ENCODE results near the gene TDRKH.
"Not testable (repeated sequence)": the region's sequence is repeated elsewhere in the genome, so short reads cannot be mapped to it uniquely, and the experiment has no call there.

The TDRKH gene

DNA sequence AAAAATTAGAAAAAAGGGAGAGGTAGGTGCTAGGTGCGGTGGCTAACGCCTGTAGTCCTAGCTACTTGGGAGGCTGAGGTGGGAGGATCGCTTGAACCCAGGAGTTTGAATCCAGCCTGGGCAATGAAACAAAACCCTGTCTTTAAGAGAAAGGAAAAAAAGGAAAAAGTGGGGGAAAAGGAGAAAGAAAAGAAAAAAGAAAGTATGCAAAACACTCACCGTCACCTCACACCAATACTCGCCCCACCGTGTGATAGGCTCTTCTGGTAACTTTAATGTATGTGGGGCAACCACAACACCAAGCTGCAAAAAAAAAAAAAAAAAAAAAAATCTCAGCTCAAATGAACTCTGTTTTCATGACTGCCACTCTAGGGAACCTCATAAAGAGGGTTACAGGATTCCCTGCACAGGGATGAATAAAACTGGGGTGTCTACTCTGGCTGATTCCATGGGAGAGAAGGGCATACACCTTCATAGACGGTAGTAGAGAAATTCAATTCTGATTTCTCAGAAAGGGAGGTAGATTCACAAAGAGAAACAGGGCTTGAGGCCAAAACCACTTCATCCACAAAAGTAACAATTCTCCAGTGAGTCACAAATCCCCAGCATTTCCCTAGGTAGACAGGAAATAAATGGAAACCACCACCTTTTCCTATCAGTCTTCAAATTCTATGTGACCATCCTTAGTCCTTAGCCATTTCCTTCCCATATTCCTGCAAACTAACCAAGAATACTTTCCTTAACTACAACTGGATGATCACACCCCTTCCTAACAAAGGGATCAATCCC lies 29.5 kb downstream of the TDRKH start:
- no peak overlapping the region for H3K9ac ChIP-seq (ENCODE audit: low read length)
- no peak overlapping the region for H3K4me3 ChIP-seq (ENCODE audit: low read depth, low read length)
- peaks cover 48% of the 10 kb centered on the region for H3K36me3 ChIP-seq (ENCODE audit: control insufficient read depth, insufficient read depth, low read length)
- H3K27ac ChIP-seq (ENCODE audit: low read depth, low read length), result no peak overlapping the region
- no peaks in the 10 kb centered on the region for H3K27me3 ChIP-seq (ENCODE audit: control insufficient read depth, insufficient read depth, low read length)
- no peaks in the 10 kb centered on the region for H3K9me3 ChIP-seq (ENCODE audit: control insufficient read depth, insufficient read depth, low read depth, low read length)
- H3K4me1 ChIP-seq (ENCODE audit: control insufficient read depth, insufficient read depth, low read length), result peaks cover 6% of the 10 kb centered on the region; the same call in 1 of the 2 replicates

DNA sequence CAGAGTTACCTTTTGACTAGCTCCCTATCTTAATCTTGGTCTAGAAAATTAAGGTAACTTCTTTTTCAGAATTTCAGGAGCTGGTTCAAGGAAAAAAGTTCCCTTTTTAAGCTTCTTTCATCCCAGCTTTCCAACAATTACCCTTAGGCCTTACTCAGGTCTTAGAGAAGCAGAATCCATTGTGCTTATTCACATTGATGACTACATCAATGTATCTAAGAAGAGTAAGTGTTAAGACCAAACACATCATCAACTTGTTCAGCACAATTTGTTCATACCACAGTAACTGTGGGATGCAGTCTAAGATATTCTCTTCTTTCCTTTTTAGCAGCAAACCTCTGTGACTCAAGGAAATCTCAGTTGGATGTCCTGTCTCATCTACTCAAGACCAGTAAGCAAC lies 31.1 kb downstream of the TDRKH start:
- Histone ChIP-seq H3K4me1 (ENCODE audit: control insufficient read depth, insufficient read depth, low read length) (peaks cover 6% of the 10 kb centered on the region; the same call in 1 of the 2 replicates), H3K9me3 (ENCODE audit: control insufficient read depth, insufficient read depth, low read depth, low read length) (no peaks in the 10 kb centered on the region), H3K4me3 (ENCODE audit: low read depth, low read length) (no peak overlapping the region), H3K27me3 (ENCODE audit: control insufficient read depth, insufficient read depth, low read length) (no peaks in the 10 kb centered on the region), H3K36me3 (ENCODE audit: control insufficient read depth, insufficient read depth, low read length) (peaks cover 51% of the 10 kb centered on the region), H3K9ac (ENCODE audit: low read length) (no peak overlapping the region), H3K27ac (ENCODE audit: low read depth, low read length) (no peak overlapping the region)

DNA sequence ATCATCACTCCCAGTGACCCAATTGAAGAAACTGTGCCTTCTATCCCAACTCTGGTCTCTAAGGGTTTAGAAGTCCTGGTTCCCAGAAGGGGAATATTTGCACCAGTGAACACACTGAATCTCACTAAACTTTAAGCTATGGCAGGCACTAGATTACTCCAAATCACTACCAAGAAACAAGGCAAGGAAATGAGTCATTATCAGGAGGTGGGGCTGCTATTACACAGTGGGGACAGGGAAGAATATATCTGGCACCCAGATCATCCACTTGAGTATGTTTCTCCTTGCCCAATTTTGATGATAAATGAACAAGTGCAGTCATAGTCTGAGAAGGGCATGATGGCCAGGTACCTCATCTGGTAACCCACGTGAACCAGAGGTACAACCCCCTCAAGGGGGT lies 34.0 kb downstream of the TDRKH start:
- Histone ChIP-seq H3K27ac (ENCODE audit: low read depth, low read length) (no peak overlapping the region), H3K9ac (ENCODE audit: low read length) (no peak overlapping the region), H3K27me3 (ENCODE audit: control insufficient read depth, insufficient read depth, low read length) (no peaks in the 10 kb centered on the region), H3K36me3 (ENCODE audit: control insufficient read depth, insufficient read depth, low read length) (peaks cover 42% of the 10 kb centered on the region), H3K9me3 (ENCODE audit: control insufficient read depth, insufficient read depth, low read depth, low read length) (no peaks in the 10 kb centered on the region), H3K4me1 (ENCODE audit: control insufficient read depth, insufficient read depth, low read length) (no peaks in the 10 kb centered on the region), H3K4me3 (ENCODE audit: low read depth, low read length) (no peak overlapping the region)

DNA sequence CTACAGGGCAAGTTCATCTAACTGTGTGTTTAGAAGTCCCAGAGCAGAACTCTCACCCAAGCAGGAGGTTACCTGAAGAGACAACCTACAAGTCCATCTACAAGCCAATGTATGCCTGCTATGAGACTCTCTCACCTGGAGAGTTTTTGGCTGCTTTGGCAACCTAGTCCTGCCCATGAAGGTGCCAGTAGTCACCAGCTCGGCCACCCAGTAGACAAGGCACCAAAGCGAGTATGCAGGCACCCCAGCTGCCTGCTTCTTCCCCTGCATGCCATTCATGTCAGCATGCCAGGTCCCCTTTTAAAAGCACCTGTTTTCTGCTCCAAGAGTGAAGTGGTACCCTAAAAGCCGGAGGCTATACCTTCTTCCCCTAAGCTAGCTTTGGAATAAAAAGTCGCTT lies 48.8 kb downstream of the TDRKH start:
- H3K27me3 ChIP-seq (ENCODE audit: control insufficient read depth, insufficient read depth, low read length), result no peaks in the 10 kb centered on the region; the same call in 1 of the 2 replicates
- no peaks in the 10 kb centered on the region for H3K4me1 ChIP-seq (ENCODE audit: control insufficient read depth, insufficient read depth, low read length)
- H3K36me3 ChIP-seq (ENCODE audit: control insufficient read depth, insufficient read depth, low read length), result no peaks in the 10 kb centered on the region
- no peak overlapping the region for H3K27ac ChIP-seq (ENCODE audit: low read depth, low read length)
- H3K9me3 ChIP-seq (ENCODE audit: control insufficient read depth, insufficient read depth, low read depth, low read length), result peaks cover 16% of the 10 kb centered on the region
- H3K9ac ChIP-seq (ENCODE audit: low read length), result no peak overlapping the region
- no peak overlapping the region for H3K4me3 ChIP-seq (ENCODE audit: low read depth, low read length)

DNA sequence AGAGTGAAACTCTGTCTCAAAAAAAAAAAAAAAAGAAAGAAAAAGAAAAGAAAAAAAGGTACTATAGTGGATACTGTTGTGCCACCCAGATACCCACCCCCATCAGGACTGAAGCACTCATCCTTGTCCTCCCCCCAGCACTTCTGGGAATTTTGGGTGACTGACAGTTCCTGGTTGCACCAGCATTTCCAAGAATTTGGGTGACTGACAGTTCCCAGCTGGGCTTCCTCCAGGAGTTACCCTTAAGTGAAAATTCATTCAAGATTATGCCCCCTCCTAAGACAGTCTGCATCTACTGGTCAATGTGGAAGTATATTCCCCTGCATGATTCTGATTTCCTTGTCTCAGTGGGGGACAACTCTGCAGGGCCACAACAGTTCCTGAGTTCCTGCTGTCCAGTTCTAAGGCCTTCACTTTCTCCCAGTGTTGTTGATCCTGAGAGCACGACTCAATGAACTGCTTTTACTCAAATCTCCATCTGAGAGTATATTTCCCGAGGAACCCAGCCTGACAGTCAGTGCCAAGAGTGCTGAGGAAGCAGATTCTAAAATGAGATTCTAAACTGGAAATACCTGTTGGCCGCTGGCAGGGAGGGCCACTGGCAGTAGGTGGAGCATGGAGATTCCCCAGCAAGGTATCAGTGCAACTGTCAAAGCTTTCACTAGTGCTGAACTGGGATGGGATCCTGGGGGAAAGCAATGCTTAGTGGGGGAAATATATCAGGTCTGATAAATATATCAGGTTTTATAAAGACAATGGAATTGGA lies 50.5 kb downstream of the TDRKH start:
- Histone ChIP-seq H3K36me3 (ENCODE audit: control insufficient read depth, insufficient read depth, low read length) (no peaks in the 10 kb centered on the region), H3K9ac (ENCODE audit: low read length) (no peak overlapping the region), H3K27ac (ENCODE audit: low read depth, low read length) (no peak overlapping the region), H3K27me3 (ENCODE audit: control insufficient read depth, insufficient read depth, low read length) (no peaks in the 10 kb centered on the region; the same call in 1 of the 2 replicates), H3K4me3 (ENCODE audit: low read depth, low read length) (no peak overlapping the region), H3K4me1 (ENCODE audit: control insufficient read depth, insufficient read depth, low read length) (no peaks in the 10 kb centered on the region), H3K9me3 (ENCODE audit: control insufficient read depth, insufficient read depth, low read depth, low read length) (peaks cover 16% of the 10 kb centered on the region)

DNA sequence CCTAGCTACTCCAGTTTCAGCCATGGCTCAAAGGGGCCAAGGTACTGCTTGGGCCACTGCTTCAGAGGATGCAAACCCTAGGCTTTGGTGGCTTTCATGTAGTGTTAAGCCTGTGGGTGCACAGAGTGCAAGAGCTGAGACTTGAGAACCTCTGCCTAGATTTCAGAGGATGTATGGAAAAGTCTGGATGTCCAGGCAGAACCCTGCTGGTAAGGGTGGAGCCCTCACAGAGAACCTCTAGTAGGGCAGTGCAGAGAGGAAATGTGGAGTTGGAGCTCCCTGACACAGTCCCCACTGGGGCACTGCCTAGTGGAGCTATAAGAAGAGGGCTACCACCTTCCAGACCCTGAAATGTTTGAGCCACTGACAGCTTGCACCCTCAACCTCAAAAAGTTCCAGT lies 52.8 kb downstream of the TDRKH start:
- H3K9me3 ChIP-seq (ENCODE audit: control insufficient read depth, insufficient read depth, low read depth, low read length), result peaks cover 16% of the 10 kb centered on the region
- no peaks in the 10 kb centered on the region for H3K36me3 ChIP-seq (ENCODE audit: control insufficient read depth, insufficient read depth, low read length)
- no peak overlapping the region for H3K27ac ChIP-seq (ENCODE audit: low read depth, low read length)
- no peak overlapping the region for H3K9ac ChIP-seq (ENCODE audit: low read length)
- H3K4me1 ChIP-seq (ENCODE audit: control insufficient read depth, insufficient read depth, low read length), result no peaks in the 10 kb centered on the region
- no peak overlapping the region for H3K4me3 ChIP-seq (ENCODE audit: low read depth, low read length)
- no peaks in the 10 kb centered on the region; the same call in 1 of the 2 replicates for H3K27me3 ChIP-seq (ENCODE audit: control insufficient read depth, insufficient read depth, low read length)

DNA sequence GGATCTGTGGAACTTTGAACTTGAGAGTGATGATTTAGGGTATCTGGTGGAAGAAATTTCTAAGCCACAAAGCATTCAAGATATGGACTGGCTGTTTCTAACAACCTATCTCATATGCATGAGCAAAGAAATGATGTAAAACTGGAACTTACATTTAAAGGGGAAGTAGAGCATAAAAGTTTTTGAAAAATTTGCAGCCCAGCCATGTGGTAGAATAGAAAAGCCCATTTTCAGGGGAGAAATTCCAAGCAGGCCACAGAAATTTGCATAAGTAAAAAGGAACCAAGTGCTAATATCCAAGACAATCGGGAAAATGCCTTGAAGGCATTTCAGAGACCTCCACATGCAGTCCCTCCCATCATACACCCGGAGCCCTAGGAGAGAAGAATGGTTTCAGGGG lies 53.3 kb downstream of the TDRKH start:
- Histone ChIP-seq H3K36me3 (ENCODE audit: control insufficient read depth, insufficient read depth, low read length) (no peaks in the 10 kb centered on the region), H3K4me3 (ENCODE audit: low read depth, low read length) (no peak overlapping the region)

DNA sequence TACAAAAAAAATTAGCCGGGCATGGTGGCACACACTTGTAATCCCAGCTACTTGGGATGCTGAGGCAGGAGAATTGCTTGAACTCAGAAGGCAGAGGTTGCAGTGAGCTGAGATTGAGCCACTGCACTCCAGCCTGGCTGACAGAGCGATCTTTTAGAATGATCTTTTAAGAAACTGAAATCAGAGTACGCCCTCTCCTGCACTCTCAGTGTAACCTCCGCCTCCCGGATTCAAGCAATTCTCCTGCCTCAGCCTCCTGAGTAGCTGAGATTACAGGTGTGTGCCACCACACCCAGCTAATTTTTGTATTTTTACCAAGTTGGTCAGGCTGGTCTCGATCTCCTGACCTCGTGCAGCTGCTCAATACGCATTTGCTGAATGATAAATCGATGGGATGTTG lies 56.3 kb downstream of the TDRKH start:
- H3K27me3 ChIP-seq (ENCODE audit: control insufficient read depth, insufficient read depth, low read length); H3K27ac ChIP-seq (ENCODE audit: low read depth, low read length): not testable (repeated sequence)
- peaks cover 16% of the 10 kb centered on the region for H3K9me3 ChIP-seq (ENCODE audit: control insufficient read depth, insufficient read depth, low read depth, low read length)

More for the DNA sequence above, 53.3 kb downstream of the TDRKH start:
- Histone ChIP-seq H3K27ac (ENCODE audit: low read depth, low read length) (no peak overlapping the region), H3K4me1 (ENCODE audit: control insufficient read depth, insufficient read depth, low read length) (no peaks in the 10 kb centered on the region), H3K9ac (ENCODE audit: low read length) (no peak overlapping the region), H3K27me3 (ENCODE audit: control insufficient read depth, insufficient read depth, low read length) (no peaks in the 10 kb centered on the region; the same call in 1 of the 2 replicates), H3K9me3 (ENCODE audit: control insufficient read depth, insufficient read depth, low read depth, low read length) (peaks cover 16% of the 10 kb centered on the region)

DNA sequence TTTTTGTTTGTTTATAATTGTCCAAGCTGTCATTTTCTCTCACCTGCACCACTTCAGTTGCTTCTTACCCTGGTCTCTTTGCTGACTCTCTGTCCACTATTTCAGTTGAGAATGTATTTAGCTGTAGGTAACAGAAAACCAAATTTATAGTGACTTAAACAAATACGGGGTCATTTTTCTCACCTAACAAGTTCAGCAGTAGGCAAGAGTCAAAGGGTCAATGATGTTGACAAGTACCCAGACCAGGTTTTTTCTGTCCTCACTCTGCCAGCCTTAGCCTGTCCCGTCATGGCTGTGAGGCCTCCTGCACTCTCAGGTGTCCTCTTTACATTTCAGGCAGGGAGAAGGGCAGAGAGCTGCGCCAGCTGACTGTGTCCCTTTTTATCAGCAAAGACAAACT lies 57.2 kb downstream of the TDRKH start:
- H3K4me1 ChIP-seq (ENCODE audit: control insufficient read depth, insufficient read depth, low read length), result peaks cover 10% of the 10 kb centered on the region
- H3K27ac ChIP-seq (ENCODE audit: low read depth, low read length), result no peak overlapping the region
- no peak overlapping the region for H3K9ac ChIP-seq (ENCODE audit: low read length)

More for the DNA sequence above, 56.3 kb downstream of the TDRKH start:
- H3K4me3 ChIP-seq (ENCODE audit: low read depth, low read length); H3K36me3 ChIP-seq (ENCODE audit: control insufficient read depth, insufficient read depth, low read length); H3K4me1 ChIP-seq (ENCODE audit: control insufficient read depth, insufficient read depth, low read length); H3K9ac ChIP-seq (ENCODE audit: low read length): not testable (repeated sequence)

DNA sequence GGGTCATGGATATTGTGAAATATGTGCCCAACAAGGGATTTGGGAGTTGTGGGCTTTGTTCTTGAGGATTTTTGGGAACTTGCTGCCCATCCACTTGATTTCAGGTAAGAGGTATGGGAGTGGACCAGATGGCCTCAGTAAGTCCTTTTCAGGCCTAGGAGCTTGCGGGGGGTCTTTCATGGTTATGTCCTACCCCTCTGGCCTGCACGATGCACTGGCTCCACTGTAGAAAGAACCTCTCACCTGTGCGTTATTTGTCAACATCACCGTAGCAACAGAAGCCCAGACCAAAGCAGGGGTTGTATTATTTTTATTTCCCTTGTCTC lies 60.4 kb downstream of the TDRKH start:
- Histone ChIP-seq H3K4me3 (ENCODE audit: low read depth, low read length) (no peak overlapping the region), H3K27me3 (ENCODE audit: control insufficient read depth, insufficient read depth, low read length) (peaks cover 17% of the 10 kb centered on the region; the same call in 1 of the 2 replicates), H3K9me3 (ENCODE audit: control insufficient read depth, insufficient read depth, low read depth, low read length) (no peaks in the 10 kb centered on the region), H3K36me3 (ENCODE audit: control insufficient read depth, insufficient read depth, low read length) (no peaks in the 10 kb centered on the region), H3K27ac (ENCODE audit: low read depth, low read length) (no peak overlapping the region), H3K9ac (ENCODE audit: low read length) (no peak overlapping the region), H3K4me1 (ENCODE audit: control insufficient read depth, insufficient read depth, low read length) (peaks cover 13% of the 10 kb centered on the region)

More for the DNA sequence above, 57.2 kb downstream of the TDRKH start:
- Histone ChIP-seq H3K36me3 (ENCODE audit: control insufficient read depth, insufficient read depth, low read length) (no peaks in the 10 kb centered on the region), H3K9me3 (ENCODE audit: control insufficient read depth, insufficient read depth, low read depth, low read length) (peaks cover 12% of the 10 kb centered on the region), H3K27me3 (ENCODE audit: control insufficient read depth, insufficient read depth, low read length) (0 out of 2 replicates have a peak, but pooled peaks cover under 1% of the 10 kb centered on the region), H3K4me3 (ENCODE audit: low read depth, low read length) (no peak overlapping the region)
